ENCODE results near the gene CHTF18.
"Not testable (repeated sequence)": the region's sequence is repeated elsewhere in the genome, so short reads cannot be mapped to it uniquely, and the experiment has no call there.

Gene CHTF18

GRCh38 chr16:752007-752312 is 36.5 kb upstream of the CHTF18 start:
- no peak for TF ChIP-seq ZEB2 (tag by site-specific recombination; IDR thresholded peaks at IDR 0.05)
- no peak for TF ChIP-seq SCRT1 (tag by site-specific recombination; IDR thresholded peaks at IDR 0.05; ENCODE audit: borderline replicate concordance)
- no peak for TF ChIP-seq ZNF426 (tag by site-specific recombination; IDR thresholded peaks at IDR 0.05)
- no peak for TF ChIP-seq ZNF404 (tag by site-specific recombination; IDR thresholded peaks at IDR 0.05)
- TF ChIP-seq ZNF335 (tag by site-specific recombination; conservative IDR thresholded peaks at IDR 0.05) = no peak
- no peak for TF ChIP-seq ZNF558 (tag by site-specific recombination; IDR thresholded peaks at IDR 0.05)
- no peak for TF ChIP-seq ZNF544 (tag by site-specific recombination; IDR thresholded peaks at IDR 0.05)
- no peak for TF ChIP-seq ZNF670 (tag by site-specific recombination; IDR thresholded peaks at IDR 0.05; ENCODE audit: low read depth)
- no peak for TF ChIP-seq ZNF701 (tag by site-specific recombination; IDR thresholded peaks at IDR 0.05)
- TF ChIP-seq ZNF580 (tag by site-specific recombination; IDR thresholded peaks at IDR 0.05) = no peak
- no peak for TF ChIP-seq GFI1B (tag by site-specific recombination; IDR thresholded peaks at IDR 0.05)
- TF ChIP-seq PRDM10 (tag by site-specific recombination; IDR thresholded peaks at IDR 0.05) = no peak
- Histone ChIP-seq H3K4me3 (ENCODE audit: low read depth, low read length) (no peak overlapping the region), H3K36me3 (ENCODE audit: control insufficient read depth in 2 of 2, insufficient read depth in 1 of 2, low read length in 2 of 2) (no peaks in the 10 kb centered on the region), H3K9me3 (ENCODE audit: control insufficient read depth, insufficient read depth, low read depth, low read length) (no peaks in the 10 kb centered on the region), H3K27ac (ENCODE audit: extremely low read depth, low read depth, low read length) (no peak overlapping the region), H3K4me1 (ENCODE audit: control insufficient read depth, insufficient read depth, low read length) (no peaks in the 10 kb centered on the region)
- POLR2A ChIA-PET = no interaction called here
- CTCF ChIA-PET = interaction anchor here (0.5 kb wide), 1 partner anchor 428 kb away, joined by 3 read pairs; no protein-coding TSS in a partner anchor

- H3K9me3 ChIP-seq (ENCODE audit: control insufficient read depth, insufficient read depth, low read depth, low read length); H3K36me3 ChIP-seq (ENCODE audit: control insufficient read depth in 2 of 2, insufficient read depth in 1 of 2, low read length in 2 of 2); H3K4me3 ChIP-seq (ENCODE audit: low read depth, low read length); POLR2A ChIA-PET; H3K4me1 ChIP-seq (ENCODE audit: control insufficient read depth, insufficient read depth, low read length); H3K27ac ChIP-seq (ENCODE audit: extremely low read depth, low read depth, low read length); CTCF ChIA-PET: not testable (repeated sequence)
- peak; percentile 58; the same call in 1 of the 2 replicates for TF ChIP-seq KLF1 (tag by site-specific recombination; IDR thresholded peaks at IDR 0.05)
These were observed 34.3 kb upstream of the CHTF18 start for GRCh38 chr16:754121-754607.

GRCh38 chr16:754656-755055 is 33.8 kb upstream of the CHTF18 start:
- Histone ChIP-seq H3K4me3 (ENCODE audit: low read depth, low read length) (no peak overlapping the region), H3K27ac (ENCODE audit: extremely low read depth, low read depth, low read length) (no peak overlapping the region), H3K36me3 (ENCODE audit: control insufficient read depth in 2 of 2, insufficient read depth in 1 of 2, low read length in 2 of 2) (no peaks in the 10 kb centered on the region), H3K4me1 (ENCODE audit: control insufficient read depth, insufficient read depth, low read length) (no peaks in the 10 kb centered on the region), H3K9me3 (ENCODE audit: control insufficient read depth, insufficient read depth, low read depth, low read length) (no peaks in the 10 kb centered on the region)
- ChIA-PET CTCF (interaction anchor here (1.2 to 2.1 kb wide), 2 partner anchors 9 to 32 kb away, joined by 3 to 9 read pairs; no protein-coding TSS in a partner anchor), POLR2A (no interaction called here)
- TF ChIP-seq SALL2 (tag by site-specific recombination; IDR thresholded peaks at IDR 0.05; ENCODE audit: borderline replicate concordance) = no peak
- TF ChIP-seq ZNF488 (tag by site-specific recombination; IDR thresholded peaks at IDR 0.05) = no peak
- no peak for TF ChIP-seq HOXD13 (CRISPR knock-in tag; IDR thresholded peaks at IDR 0.05; ENCODE audit: borderline replicate concordance)
- TF ChIP-seq ZNF37A (tag by site-specific recombination; IDR thresholded peaks at IDR 0.05) = no peak
- no peak for TF ChIP-seq ELK4 (IDR thresholded peaks at IDR 0.05; ENCODE audit: borderline replicate concordance, low read depth, low read length)
- no peak for TF ChIP-seq KLF8 (tag by site-specific recombination; IDR thresholded peaks at IDR 0.05)
- TF ChIP-seq PRDM4 (tag by site-specific recombination; IDR thresholded peaks at IDR 0.05) = no peak
- no peak for TF ChIP-seq YY2 (tag by site-specific recombination; IDR thresholded peaks at IDR 0.05)
- TF ChIP-seq ZNF629 (tag by site-specific recombination; IDR thresholded peaks at IDR 0.05) = no peak
- no peak for TF ChIP-seq ZNF626 (tag by site-specific recombination; IDR thresholded peaks at IDR 0.05)
- TF ChIP-seq KLF16 (tag by site-specific recombination; IDR thresholded peaks at IDR 0.05) = no peak
- no peak for TF ChIP-seq GLIS1 (tag by site-specific recombination; IDR thresholded peaks at IDR 0.05)
- no peak for TF ChIP-seq ZNF174 (tag by site-specific recombination; IDR thresholded peaks at IDR 0.05)
